ENCODE data around the gene MYADML2.
"Not testable (repeated sequence)": the region's sequence is repeated elsewhere in the genome, so short reads cannot be mapped to it uniquely, and the experiment has no call there.

MYADML2 gene

DNA sequence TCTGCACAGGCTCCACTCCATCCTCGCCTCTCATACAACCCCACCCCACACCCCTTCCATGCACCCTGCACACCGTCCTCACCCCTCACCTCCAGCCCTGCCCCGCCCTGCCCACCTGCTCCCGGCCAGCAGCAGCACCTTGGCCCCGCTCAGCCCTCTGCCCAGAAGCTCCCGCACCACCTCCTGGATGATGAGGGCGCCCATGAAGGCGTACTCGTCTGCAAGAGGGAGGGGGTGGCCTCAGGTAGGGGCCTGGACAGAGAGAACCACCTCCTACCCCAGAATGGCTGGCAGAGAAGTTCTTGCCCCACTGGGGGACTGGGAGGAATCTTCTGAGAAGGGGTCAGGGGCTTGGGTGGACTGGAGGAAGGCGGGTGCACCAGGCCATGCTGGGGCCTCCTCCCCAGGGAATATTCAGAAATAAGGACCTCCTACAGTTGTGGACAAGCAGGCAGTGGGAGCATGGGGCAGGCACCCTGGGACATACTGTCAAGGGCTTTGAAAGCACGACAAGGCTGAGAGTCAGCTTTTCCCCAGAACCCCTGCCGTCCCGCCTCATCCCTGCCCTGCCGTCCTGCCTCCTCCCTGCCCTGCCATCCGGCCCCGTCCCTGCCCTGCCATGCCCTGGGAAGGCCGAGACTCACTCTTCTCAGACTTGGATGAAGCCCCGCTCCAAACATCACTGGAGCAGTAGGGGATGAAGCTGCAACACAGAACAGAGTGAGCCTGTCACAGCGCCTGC is 10.8 kb upstream of the MYADML2 start:
- Histone ChIP-seq H3K4me1 (ENCODE audit: control insufficient read depth in 2 of 2, insufficient read depth in 2 of 2, low read length in 2 of 2) (peaks cover 9 to 10% of the 10 kb centered on the region in 2 donors), H3K36me3 (ENCODE audit: control insufficient read depth in 2 of 2, insufficient read depth in 2 of 2, low read length in 2 of 2) (no peaks in the 10 kb centered on the region), H3K9ac (ENCODE audit: low read depth in 1 of 2, low read length in 2 of 2) (no peak overlapping the region), H3K27me3 (ENCODE audit: control insufficient read depth in 2 of 2, insufficient read depth in 2 of 2, low read length in 2 of 2) (peaks cover 22 to 37% of the 10 kb centered on the region in 2 donors), H3K4me3 (ENCODE audit: low read length in 2 of 2) (no peak overlapping the region), H3K9me3 (ENCODE audit: control insufficient read depth in 2 of 2, low read length in 2 of 2) (no peaks in the 10 kb centered on the region), H3K27ac (ENCODE audit: low read depth in 2 of 2, low read length in 2 of 2) (no peak overlapping the region)

- H3K36me3 ChIP-seq (ENCODE audit: control insufficient read depth in 2 of 2, insufficient read depth in 2 of 2, low read length in 2 of 2): no peaks in the 10 kb centered on the region
- H3K9ac ChIP-seq (ENCODE audit: low read depth in 1 of 2, low read length in 2 of 2): no peak overlapping the region
- H3K4me1 ChIP-seq (ENCODE audit: control insufficient read depth in 2 of 2, insufficient read depth in 2 of 2, low read length in 2 of 2): peaks cover 9 to 10% of the 10 kb centered on the region in 2 donors
- peaks cover 15 to 29% of the 10 kb centered on the region in 2 donors for H3K27me3 ChIP-seq (ENCODE audit: control insufficient read depth in 2 of 2, insufficient read depth in 2 of 2, low read length in 2 of 2)
- no peak overlapping the region for H3K27ac ChIP-seq (ENCODE audit: low read depth in 2 of 2, low read length in 2 of 2)
- H3K9me3 ChIP-seq (ENCODE audit: control insufficient read depth in 2 of 2, low read length in 2 of 2): no peaks in the 10 kb centered on the region
- no peak overlapping the region for H3K4me3 ChIP-seq (ENCODE audit: low read length in 2 of 2)
These were observed 9.9 kb upstream of the MYADML2 start for GRCh38 chr17:81956607-81957589.

DNA sequence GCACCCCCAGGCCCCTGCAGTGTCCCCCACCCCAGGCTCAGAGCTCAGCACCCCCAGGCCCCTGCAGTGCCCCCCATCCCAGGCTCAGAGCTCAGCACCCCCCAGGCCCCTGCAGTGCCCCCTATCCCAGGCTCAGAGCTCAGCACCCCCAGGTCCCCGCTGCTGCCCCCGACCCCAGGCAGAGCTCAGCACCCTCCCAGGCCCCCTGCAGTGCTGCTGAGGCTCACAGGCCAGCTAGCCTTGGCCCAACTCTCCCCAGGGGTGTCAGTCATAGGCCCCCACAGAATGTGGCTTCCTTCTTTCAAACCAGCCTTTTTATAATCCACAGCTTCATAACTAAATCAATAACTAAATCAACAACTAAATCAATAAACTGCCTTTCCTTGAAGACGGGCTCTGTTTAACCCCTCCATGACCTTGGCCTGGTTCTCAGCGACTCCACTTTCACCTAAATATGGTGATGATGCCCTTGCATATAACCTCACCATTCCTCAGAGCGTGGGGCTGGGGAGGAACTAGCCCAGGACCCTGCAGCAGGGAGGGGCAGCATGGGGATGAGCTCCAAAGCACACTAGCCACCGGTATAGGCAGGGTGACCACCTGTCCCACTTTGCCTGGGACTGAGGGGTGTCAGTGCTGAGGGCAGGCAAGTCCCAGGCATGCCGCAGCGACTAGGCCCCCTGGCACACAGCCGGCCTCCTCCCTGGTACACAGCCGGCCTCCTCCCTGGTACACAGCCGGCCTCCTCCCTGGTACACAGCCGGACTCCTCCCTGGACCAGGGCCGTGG is 8.9 kb upstream of the MYADML2 start:
- Histone ChIP-seq H3K9me3 (ENCODE audit: control insufficient read depth in 2 of 2, low read length in 2 of 2) (no peaks in the 10 kb centered on the region), H3K4me1 (ENCODE audit: control insufficient read depth in 2 of 2, insufficient read depth in 2 of 2, low read length in 2 of 2) (peaks cover 9 to 10% of the 10 kb centered on the region in 2 donors), H3K4me3 (ENCODE audit: low read length in 2 of 2) (no peak overlapping the region), H3K27me3 (ENCODE audit: control insufficient read depth in 2 of 2, insufficient read depth in 2 of 2, low read length in 2 of 2) (peaks cover 15 to 27% of the 10 kb centered on the region in 2 donors), H3K27ac (ENCODE audit: low read depth in 2 of 2, low read length in 2 of 2) (no peak overlapping the region), H3K36me3 (ENCODE audit: control insufficient read depth in 2 of 2, insufficient read depth in 2 of 2, low read length in 2 of 2) (no peaks in the 10 kb centered on the region), H3K9ac (ENCODE audit: low read depth in 1 of 2, low read length in 2 of 2) (no peak overlapping the region)

GRCh38 chr17:81955058-81955681 is 8.1 kb upstream of the MYADML2 start:
- no peak overlapping the region for H3K9ac ChIP-seq (ENCODE audit: low read depth in 1 of 2, low read length in 2 of 2)
- no peaks in the 10 kb centered on the region for H3K36me3 ChIP-seq (ENCODE audit: control insufficient read depth in 2 of 2, insufficient read depth in 2 of 2, low read length in 2 of 2)
- H3K27ac ChIP-seq (ENCODE audit: low read depth in 2 of 2, low read length in 2 of 2): no peak overlapping the region
- H3K4me1 ChIP-seq (ENCODE audit: control insufficient read depth in 2 of 2, insufficient read depth in 2 of 2, low read length in 2 of 2): peaks cover 7 to 9% of the 10 kb centered on the region in 2 donors
- H3K9me3 ChIP-seq (ENCODE audit: control insufficient read depth in 2 of 2, low read length in 2 of 2): no peaks in the 10 kb centered on the region
- H3K4me3 ChIP-seq (ENCODE audit: low read length in 2 of 2): no peak overlapping the region
- peaks cover 15 to 22% of the 10 kb centered on the region in 2 donors for H3K27me3 ChIP-seq (ENCODE audit: control insufficient read depth in 2 of 2, insufficient read depth in 2 of 2, low read length in 2 of 2)

DNA sequence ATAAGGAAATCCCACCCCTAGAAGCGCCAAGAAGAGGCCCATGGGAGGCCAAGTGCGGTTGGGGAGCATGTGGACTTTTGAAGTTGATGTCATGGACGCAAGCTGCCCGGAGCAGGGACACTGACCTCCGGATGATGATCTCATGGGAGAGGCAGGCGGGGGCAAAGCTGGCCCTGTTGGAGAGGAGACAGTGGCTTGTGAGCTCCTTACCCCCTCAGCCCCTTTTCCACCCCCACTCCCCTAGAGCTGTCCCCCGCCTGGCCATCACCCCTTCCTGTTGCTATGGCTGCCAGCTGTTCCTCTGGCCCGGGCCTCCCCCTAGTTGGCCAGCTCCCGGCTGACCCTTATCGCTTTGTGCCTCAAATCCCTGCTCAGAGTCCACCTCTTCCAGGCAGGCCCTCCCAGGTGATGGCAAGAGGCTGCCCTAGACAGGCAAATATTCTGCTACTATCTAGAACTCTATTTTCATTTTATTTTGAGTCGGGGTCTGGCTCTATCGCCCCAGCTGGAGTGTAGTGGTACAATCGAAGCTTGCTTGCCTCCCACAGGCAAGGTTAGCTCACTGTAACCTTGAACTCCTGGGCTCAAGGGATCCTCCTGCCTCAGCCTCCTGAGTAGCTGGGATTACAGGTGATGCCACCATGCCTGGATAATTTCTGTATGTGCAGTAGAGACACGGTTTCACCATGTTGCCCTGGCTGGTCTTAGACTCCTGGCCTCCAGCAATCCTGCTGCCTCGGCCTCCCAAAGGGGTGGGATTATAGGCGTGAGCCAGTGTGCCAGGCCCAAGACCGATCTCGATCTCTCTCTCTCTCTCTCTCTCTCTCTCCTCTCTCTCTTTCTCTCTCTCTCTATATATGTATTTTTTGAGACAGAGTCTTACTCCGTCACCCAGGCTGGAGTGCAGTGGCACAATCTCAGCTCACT is 7.4 kb upstream of the MYADML2 start:
- Histone ChIP-seq H3K9ac (ENCODE audit: low read depth in 1 of 2, low read length in 2 of 2) (no peak overlapping the region), H3K27me3 (ENCODE audit: control insufficient read depth in 2 of 2, insufficient read depth in 2 of 2, low read length in 2 of 2) (peaks cover 15 to 18% of the 10 kb centered on the region in 2 donors), H3K27ac (ENCODE audit: low read depth in 2 of 2, low read length in 2 of 2) (no peak overlapping the region), H3K36me3 (ENCODE audit: control insufficient read depth in 2 of 2, insufficient read depth in 2 of 2, low read length in 2 of 2) (no peaks in the 10 kb centered on the region), H3K4me3 (ENCODE audit: low read length in 2 of 2) (no peak overlapping the region), H3K9me3 (ENCODE audit: control insufficient read depth in 2 of 2, low read length in 2 of 2) (no peaks in the 10 kb centered on the region), H3K4me1 (ENCODE audit: control insufficient read depth in 2 of 2, insufficient read depth in 2 of 2, low read length in 2 of 2) (peaks cover 1 to 3% of the 10 kb centered on the region in 2 donors)

- H3K27me3 ChIP-seq (ENCODE audit: control insufficient read depth in 2 of 2, insufficient read depth in 2 of 2, low read length in 2 of 2); H3K9me3 ChIP-seq (ENCODE audit: control insufficient read depth in 2 of 2, low read length in 2 of 2); H3K9ac ChIP-seq (ENCODE audit: low read depth in 1 of 2, low read length in 2 of 2); H3K27ac ChIP-seq (ENCODE audit: low read depth in 2 of 2, low read length in 2 of 2); H3K36me3 ChIP-seq (ENCODE audit: control insufficient read depth in 2 of 2, insufficient read depth in 2 of 2, low read length in 2 of 2); H3K4me3 ChIP-seq (ENCODE audit: low read length in 2 of 2); H3K4me1 ChIP-seq (ENCODE audit: control insufficient read depth in 2 of 2, insufficient read depth in 2 of 2, low read length in 2 of 2): not testable (repeated sequence)
These were observed 6.4 kb upstream of the MYADML2 start for GRCh38 chr17:81953443-81953842.

DNA sequence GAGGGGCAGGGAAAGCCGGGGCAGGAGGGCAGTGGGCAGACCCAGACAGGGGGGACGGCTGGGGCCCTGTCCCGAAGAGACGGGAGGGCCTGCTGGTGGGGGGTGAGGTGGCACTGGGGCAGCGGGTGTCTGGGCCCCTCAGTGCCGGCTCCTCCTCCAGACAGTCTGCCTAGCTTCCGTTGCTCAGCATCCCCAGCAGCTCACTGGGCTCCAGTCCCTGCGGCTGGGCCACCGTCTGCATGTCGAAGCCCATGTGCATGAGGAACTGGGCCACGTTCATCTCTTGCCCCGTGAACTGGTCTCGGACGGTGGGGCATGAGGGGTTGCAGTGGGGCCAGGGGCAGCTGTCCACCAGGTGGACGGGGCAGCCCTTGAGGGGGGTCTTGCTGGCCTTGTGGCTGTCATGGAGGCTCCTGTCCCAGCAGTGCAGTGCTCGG is 5.8 kb upstream of the MYADML2 start:
- Histone ChIP-seq H3K9me3 (ENCODE audit: control insufficient read depth in 2 of 2, low read length in 2 of 2) (no peaks in the 10 kb centered on the region), H3K4me3 (ENCODE audit: low read length in 2 of 2) (no peak overlapping the region), H3K36me3 (ENCODE audit: control insufficient read depth in 2 of 2, insufficient read depth in 2 of 2, low read length in 2 of 2) (no peaks in the 10 kb centered on the region), H3K27me3 (ENCODE audit: control insufficient read depth in 2 of 2, insufficient read depth in 2 of 2, low read length in 2 of 2) (peaks cover 2% of the 10 kb centered on the region in 2 donors), H3K4me1 (ENCODE audit: control insufficient read depth in 2 of 2, insufficient read depth in 2 of 2, low read length in 2 of 2) (no peaks in the 10 kb centered on the region), H3K9ac (ENCODE audit: low read depth in 1 of 2, low read length in 2 of 2) (no peak overlapping the region), H3K27ac (ENCODE audit: low read depth in 2 of 2, low read length in 2 of 2) (no peak overlapping the region)

DNA sequence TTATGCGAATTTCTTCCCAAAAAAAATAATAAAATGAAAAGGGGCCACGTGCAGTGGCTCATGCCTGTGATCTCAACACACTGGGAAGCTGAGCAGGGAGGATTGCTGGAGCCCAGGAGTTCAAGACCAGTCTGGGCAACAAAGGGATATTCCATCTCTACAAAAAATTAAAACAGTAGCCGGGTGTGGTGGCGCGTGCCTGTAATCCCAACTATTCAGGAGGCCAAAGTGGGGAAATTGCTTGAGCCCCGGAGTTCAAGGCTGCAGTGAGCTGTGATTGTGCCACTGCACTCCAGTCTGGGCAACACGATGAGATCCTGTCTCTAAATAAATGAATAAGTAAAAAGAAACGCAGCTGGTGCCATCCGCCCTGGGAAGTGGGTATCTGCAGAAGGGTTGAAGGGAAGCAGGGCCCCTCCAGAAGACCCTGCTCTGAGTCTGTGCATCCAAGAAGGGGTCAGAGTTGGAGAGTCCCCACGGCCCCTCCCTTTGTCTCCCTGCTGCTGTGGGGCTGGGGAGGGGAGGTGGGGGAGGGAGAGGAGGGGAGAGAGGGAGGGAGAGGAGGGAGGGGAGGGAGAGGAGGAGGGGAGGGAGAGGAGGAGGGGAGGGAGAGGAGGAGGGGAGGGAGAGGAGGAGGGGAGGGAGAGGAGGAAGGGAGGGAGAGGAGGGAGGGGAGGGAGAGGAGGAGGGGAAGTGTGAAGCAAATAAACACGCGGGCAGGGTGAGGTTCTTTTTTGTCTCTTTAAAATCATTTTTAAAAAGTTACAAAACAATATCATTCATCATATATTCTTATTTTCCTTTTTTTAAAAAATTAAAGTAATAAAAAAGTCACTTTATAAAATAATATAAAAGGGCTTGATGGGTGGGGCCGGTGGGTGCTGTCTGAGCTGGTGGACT is 5.0 kb upstream of the MYADML2 start:
- H3K4me3 ChIP-seq (ENCODE audit: low read length in 2 of 2): no peak overlapping the region
- no peaks in the 10 kb centered on the region for H3K4me1 ChIP-seq (ENCODE audit: control insufficient read depth in 2 of 2, insufficient read depth in 2 of 2, low read length in 2 of 2)
- no peak overlapping the region for H3K9ac ChIP-seq (ENCODE audit: low read depth in 1 of 2, low read length in 2 of 2)
- H3K36me3 ChIP-seq (ENCODE audit: control insufficient read depth in 2 of 2, insufficient read depth in 2 of 2, low read length in 2 of 2): no peaks in the 10 kb centered on the region
- H3K9me3 ChIP-seq (ENCODE audit: control insufficient read depth in 2 of 2, low read length in 2 of 2): no peaks in the 10 kb centered on the region
- H3K27ac ChIP-seq (ENCODE audit: low read depth in 2 of 2, low read length in 2 of 2): no peak overlapping the region
- H3K27me3 ChIP-seq (ENCODE audit: control insufficient read depth in 2 of 2, insufficient read depth in 2 of 2, low read length in 2 of 2): no peaks in the 10 kb centered on the region
